CD4-positive, alpha-beta T cell treated with Interleukin-6 at 100 ng/mL for 8 hours (primary cell): ENCODE data around the gene DYTN.
"Not testable (repeated sequence)": the region's sequence is repeated elsewhere in the genome, so short reads cannot be mapped to it uniquely, and the experiment has no call there.

Experiments
- DNase-seq: peaks from one replicate; pipeline ENCODE4 v3.0.0-alpha.2; 2020; ENCODE audit warnings: mixed read lengths, low spot score

DYTN gene, protein sequence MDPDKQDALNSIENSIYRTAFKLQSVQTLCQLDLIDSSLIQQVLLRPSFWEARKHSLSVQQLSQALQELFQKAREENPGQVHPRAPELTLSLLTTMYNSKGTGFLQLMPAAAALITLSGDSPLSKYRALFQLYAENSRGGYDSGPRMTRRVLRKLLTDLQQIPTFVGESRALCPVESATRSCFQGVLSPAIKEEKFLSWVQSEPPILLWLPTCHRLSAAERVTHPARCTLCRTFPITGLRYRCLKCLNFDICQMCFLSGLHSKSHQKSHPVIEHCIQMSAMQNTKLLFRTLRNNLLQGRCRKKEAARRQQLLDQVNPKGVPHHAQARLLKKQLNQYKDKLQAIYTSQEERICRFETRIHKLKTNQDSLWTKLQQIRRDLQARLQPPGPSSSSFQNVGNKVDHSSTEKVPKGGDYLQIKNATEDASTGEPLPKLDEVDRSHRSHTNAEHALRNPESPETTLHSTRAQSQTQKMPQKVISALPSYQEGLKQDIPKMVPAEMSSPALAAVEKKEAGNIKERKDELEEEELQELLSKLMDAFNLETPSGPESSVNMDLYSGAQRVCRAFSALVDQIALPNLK

DNA sequence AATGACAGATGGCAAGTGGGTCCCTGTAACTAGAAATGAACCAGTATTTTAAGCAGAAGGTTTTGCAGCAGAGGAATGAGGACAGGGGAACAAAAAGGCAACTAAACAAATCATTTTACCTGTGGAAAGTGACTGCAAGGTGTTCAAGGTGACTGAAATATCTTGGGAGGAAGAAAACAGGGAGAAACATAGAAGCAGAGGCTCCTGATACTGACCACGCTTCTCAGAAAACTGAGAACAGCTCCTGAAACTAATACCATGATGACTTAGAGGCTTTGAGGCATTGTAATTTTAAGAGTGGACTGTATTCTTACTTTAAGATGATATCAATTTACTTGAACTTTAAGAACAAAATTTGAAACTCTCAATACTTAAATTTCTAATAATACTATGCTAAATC lies at the start of gene DYTN:
Gene DYTN (minus strand): TSS at position 101 of the 400 bp plus-strand sequence. CDS start 117 bp downstream, outside the sequence.
- no peak for DNase-seq

DNA sequence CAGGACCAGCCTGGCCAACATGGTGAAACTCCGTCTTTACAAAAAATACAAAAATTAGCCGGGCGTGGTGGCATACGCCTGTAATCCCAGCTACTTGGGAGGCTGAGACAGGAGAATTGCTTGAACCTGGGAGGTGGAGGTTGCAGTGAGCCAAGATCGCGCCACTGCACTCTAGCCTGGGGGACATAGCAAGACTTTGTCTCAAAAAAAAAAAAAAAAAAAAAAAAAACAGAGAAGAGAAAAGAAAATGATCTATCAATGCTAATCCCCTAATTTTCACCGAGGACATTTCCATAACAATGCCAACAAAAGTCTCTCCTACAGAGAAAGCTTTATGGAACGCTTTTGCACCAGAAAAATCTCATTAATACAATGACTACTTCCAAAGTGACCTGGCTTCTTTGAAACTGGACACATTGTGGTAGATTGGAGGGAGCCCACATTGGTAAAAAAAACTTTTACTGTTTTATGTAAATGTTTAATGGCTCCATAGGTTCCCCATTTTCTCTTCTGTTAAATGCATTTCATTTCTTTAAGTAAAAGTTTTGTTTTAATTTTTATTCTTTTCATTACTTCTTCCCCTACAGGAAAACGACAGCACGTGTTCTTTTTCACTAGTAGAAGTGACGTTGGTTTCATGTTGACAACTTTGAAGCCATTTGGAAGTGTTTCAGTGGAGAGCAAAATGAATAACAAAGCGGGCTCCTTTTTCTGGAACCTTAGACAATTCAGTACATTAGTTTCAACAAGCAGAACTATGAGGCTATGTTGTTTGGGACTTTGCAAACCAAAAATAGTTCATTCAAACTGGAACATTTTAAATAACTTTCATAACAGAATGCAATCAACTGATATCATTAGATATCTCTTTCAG lies 48.1 kb upstream of the DYTN start:
- DNase-seq: no peak

DNA sequence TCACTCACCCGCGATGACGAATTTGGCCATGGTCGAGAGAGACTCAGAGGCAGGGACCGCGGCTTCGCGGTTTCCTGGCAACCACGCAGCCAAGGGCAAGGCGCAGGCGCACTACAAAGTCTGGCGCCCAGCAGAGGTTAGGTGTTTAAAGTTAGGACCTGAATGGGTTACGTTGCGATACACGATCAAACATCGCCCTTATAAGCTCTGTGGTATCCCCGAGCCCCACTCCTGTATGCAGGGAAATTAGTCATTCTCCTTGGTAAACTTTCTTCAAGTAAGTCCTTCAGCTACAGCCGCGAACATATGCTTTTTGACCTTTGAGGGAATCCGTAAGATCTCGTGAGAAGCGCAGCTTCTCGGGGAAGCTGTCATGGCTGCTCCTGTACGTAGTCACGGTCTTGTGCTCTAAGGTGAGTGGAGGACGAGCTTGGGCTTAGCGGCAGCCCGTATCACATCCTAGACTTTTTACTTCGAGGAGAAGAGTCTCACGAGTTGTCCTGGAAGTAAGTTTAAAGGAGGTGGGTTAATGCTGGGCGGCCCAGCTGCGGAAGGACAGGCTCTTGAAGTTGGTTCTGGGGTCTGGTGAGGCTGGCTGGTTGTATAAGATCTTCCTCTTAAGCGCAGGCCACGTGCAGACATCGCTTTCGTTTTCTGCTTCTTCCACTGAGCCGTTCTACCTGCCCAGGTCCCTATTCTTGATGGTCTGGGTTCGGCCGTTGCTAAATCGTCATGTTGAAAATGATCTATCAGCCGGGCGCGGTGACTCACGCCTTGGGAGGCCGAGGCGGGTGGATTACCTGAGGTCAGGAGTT lies 47.3 kb upstream of the DYTN start, which contains the start of the genes FASTKD2 and MDH1B:
Gene FASTKD2 (plus strand): TSS at position 365 of the 815 bp plus-strand sequence. CDS start 1,088 bp downstream, outside the sequence.
Gene MDH1B (minus strand): TSS at position 87 of the 815 bp plus-strand sequence. CDS start 57 bp downstream, at position 30.
- peak; percentile 86 for DNase-seq

DNA sequence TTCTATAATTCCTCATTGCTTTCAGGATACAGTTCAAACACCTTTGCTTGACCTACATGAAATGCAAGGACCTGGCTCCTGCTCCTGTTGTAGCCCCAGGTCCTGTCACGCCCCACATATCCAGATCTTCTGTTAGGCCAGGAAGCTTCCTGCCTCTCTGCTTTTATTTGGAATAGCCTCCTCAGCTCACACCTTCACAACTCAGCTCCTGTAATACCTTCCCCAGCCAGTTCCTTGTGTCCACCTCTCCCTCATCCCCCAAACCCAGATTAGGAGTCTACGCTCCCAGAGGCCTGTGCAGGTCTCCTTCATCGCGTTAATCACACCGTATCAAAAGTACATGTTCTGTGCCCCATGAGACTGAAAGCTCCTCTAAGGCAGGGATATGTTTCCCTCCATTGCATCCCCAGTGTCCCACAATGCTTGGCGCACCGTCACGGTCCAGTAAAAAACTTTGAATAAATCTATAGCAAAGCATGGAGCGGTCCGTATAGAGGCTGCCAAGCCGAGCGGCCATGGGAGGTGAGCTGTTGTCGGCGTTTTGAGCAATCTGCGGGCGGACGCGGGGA lies 46.6 kb upstream of the DYTN start:
- no peak for DNase-seq

DNA sequence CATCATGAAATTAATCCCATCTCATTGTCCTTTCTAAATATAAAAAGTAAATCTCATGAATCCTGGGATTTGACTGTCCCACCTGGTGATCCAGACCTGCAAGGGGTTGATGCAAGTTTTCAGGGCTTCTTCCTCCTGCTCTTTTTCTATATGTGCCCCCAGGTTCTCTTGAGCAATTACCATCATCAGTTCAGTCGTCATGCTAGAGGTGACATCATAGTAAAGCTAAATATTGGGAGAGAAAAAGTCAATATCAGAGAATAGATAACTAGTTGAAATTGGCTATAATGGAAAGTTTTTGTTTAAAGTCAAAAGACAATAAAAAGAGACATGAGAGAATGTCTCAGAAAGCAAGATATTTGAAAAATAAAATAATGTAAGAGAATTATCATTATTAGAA lies 38.6 kb upstream of the DYTN start:
- DNase-seq: no peak

DNA sequence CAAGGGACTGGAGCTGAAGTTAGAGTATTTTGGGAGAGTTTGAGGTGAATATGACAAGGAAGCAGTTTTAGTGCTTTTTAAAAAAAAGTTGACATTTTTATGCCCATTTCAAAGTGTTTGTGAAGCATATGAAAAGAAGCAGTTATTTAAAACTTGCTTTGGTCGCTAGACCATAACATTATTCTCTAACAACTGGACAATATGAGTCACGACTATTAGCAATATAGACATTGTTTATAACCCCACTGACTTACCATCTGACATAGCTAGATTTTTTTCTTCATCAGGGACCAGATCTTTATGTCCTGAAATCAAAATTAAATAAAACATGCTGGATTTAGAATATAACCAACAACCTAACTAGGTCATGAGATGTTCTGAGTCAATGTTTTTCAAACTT lies 22.6 kb upstream of the DYTN start:
- DNase-seq: no peak

DNA sequence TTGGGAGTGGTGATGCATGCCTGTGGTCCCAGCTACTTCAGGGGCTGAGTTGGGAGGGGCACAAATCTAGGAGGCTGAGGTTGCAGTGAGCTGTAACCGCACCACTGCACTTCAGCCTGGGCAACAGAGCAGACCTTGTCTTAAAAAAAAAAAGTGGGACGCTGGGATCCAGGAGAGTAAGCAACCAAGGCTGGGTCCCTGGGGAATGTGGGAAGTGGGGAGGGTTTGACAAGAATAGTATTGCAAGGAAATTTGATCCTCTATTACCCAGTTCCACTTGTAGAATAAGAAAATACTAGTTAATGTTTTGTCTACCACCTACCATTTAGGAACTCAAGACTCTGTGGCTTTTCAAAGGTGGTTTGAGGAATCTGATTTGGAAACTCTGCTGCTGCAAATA lies 21.1 kb upstream of the DYTN start:
- no peak for DNase-seq

DNA sequence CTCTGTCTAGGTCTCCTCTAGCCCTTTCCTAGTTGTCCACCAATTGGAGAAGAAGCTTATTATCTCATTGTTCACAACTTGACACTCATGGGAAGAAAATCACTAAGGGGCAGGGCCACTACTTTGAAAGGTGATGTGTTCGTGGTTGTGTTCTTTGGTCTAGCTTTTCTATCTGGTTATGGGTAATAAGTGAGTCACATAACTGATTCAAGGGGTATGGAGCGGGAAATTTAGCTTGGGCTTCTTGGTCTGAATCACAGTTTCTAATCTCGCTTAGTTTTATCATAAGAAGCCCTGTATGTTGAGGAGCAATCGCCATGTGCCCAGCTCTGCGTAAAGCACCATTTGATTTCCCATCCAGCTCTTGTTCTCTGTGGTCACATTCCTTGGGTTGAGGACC lies 18.7 kb upstream of the DYTN start:
- no peak for DNase-seq

DNA sequence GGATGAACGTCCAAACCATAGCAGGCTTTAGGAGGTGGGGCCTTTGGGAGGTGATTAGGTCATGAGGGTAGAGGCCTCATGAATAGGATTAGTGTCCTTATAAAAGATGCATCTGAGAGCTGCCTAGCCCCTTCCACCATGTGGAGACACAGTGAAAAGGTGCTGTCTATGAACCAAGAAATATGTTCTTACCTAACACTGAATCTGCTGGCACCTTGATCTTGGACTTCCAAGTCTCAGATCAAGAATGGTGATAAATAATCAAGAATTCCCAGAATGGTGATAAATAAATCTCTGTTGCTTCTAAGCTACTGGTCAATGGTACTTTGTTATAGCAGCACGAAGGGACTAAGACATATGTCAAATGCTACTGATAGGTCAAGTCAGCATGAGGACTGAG lies 15.1 kb upstream of the DYTN start:
- no peak for DNase-seq

DNA sequence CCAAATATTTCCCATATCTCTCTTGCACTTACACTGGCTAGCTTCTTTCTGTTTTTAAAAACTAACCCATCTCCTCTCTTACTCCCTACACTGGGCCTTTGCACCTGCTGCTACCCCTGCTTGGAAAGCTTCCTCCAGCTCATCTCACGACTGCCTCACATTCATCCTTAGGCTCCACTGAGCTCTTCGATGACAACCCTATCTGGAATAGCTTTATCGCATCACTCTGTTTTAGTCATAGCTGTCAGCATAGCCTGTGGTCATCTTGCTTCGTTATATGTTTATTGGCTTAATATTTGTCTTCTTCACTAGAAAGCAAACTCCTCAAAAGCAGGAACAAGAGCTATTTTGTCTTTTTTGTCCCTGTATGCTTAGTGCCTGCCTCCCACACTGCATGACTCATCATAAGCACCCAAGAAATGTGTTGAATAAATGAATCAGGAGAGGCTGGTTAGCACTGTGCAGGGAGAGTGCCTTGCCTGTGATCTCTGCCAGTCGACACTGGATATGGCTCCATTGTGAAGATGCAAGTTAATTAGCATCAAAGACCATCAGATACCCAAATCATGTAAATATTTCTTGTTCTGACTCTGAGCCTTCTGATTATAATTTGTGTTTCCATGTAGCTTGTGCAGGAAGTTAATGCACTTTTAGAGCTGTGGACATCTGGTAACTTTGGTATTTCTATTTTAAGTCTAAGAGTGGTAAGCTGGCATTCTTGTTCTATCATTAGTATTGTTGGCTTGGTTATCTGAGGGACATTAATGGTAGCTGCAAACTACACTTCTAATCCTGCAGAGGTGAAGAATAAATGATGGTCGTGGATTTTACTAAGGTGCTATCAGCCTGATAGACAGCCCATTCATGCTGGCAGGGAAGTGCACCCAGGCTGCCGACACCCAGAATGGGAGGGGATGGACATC lies 10.3 kb upstream of the DYTN start:
- no peak for DNase-seq

DNA sequence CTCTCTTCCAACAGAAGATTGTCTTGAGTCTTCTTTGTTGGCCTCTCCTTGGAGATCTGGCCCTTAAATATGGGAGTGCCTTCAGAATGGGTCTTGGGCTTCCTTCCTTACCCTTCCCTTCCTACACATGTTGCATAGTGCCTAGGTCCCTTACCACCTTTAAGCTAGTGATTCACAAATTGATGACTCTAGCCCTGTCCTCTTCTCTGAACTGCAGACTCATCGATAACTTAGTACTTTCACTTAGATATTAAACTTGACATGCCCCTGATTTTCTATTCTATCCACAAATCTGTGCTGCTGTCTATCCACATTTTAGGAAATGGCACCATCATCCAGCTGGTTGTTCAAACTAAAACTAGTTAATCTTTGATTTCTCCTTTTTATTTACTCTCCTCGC lies 9.1 kb upstream of the DYTN start:
- DNase-seq: no peak

DNA sequence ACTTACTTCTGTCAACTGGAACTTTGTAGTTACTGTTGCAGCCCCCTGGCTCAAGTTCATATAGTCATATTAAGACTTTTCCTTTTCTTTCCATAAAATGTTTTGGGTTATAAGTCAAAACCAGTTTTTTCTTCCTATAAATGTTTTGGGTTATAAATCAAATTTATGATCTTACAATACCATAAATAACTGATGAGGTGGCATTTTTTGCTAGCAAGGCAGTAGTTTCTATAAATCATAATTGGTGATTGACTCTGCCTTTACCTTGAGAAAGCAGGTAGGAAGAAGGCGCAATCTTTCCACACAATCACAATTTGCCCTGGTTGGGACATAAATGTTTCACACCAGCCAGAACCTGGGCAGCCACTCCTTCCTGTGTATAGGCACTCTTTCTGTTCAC lies 5.1 kb upstream of the DYTN start:
- DNase-seq: no peak

DNA sequence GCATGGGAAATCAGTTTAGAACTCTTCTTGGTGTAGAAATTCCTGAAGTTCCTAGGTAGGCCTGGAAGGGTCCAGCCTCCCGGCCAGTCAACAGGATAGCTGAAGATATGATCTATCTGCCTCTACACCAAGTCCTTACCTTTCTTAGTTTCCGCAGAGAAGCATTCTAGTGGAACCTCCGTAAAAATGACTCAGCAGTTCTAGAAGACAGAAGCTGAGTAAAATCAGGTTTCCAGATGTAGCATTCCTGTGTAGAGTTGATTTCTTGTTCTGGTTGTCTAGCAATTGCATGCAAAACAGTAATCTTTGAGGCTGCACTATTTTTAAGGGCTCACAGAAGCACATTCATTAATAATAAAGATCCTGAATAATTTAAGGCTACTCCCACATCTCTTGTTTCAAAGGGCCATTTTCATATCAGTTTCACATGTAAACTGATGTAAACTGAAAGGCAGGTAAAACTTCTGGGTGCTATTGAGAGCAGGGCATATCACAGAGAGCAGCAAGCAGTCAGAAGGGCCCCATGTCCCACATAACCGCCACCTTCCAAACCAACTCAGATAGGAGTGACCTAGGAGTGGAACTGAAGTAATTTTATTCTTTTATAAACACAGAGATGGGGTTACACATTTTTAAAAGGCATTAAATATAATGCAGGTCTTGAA lies 3.2 kb upstream of the DYTN start:
- no peak for DNase-seq

DNA sequence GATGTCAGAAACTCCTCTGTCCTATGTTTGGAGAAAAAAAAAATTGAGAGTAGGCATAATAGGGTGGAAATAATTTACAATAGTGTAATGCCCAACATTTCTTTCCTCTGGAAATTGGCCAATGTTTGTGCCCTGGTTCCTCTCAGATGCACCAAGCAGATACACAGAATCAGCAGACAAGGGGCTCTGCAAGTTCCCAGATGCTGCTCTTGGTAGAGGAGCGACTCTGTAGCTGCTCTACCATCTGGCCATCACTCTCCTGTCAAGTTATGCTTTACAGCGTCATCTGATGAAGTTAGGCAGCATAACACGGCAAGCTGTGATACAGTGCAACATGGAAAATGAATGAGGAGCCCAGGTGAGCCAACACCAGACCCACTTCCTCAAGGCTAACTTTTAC lies 1.6 kb downstream of the DYTN start:
- DNase-seq: no peak

DNA sequence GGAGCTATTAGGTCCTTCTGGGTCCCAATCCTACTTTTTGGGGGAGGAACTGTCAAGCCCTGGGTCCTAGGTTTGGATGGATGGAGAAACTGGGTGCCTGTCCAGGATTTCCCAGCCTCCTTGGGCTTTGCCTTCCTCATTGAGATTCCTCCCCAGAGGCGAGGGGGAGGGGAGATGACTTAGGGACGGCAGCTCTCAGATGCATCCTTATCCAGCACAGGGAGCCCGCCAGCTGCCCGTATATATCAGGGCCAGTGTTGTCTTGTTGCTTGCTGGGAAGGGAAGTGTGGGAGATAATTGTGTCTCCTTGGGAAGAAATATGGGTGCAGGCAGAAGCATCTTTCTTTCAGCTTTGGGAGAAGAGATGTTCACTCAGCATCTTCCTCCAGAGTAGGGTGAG lies 3.0 kb downstream of the DYTN start:
- DNase-seq: not testable (repeated sequence)

DNA sequence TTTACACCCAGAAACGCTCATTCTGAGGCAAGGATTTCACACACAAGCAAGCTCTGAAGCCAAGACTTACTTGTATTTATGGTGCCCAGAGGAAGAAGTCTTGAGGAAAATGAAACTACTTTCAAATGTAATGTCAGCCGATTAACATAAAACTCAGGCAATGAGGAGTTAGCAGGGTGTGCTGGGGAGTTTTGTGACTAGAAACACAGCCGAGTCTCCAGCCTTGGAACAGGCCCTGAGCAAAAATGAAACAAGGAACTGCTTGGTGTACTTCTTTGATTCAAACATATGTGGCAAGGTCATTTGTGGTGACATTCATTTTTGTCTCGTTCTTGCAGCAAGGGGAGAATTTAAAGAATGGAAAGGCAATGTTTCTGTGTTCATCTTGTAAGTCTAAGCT lies 4.5 kb downstream of the DYTN start:
- no peak for DNase-seq

DNA sequence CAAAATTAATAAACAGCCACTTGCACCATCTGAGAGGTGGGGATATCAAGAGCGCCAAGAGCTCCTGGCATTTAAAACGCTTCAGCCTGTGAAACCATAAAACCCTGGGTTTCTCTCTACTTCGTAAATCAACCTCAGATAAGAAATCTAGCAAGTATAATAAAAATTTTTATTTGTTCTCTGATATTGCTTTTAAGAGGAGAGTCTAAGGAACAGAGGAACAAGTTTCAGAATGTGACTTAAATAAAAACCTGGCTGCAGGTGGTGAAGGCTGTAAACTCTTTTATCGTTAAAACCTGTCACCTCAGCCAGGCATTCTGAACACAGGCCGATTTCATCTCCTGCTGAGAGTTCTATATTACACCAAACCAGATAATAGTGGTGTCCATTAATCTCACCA lies 9.9 kb downstream of the DYTN start:
- no peak for DNase-seq

DNA sequence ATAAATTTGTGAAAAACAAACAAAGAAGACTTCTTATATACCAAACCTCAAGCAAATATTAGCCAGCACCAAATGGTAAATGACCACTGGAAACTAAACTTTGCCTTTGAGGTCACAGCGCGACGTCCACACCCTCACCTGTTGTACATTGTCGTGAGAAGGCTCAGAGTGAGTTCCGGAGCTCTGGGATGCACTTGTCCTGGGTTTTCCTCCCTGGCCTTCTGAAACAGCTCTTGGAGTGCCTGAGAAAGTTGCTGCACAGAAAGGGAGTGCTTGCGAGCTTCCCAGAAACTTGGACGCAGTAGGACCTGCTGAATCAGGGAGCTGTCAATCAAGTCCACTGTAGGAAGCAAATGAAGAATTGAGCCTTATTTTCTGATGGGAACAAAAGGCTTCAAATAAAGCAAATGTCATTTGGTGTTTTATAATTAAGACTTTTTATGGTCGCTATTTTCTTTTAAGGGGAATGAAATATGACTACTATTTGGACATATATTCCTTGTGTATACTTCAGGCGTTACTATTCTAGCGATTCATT lies 11.0 kb downstream of the DYTN start:
- DNase-seq: no peak

DNA sequence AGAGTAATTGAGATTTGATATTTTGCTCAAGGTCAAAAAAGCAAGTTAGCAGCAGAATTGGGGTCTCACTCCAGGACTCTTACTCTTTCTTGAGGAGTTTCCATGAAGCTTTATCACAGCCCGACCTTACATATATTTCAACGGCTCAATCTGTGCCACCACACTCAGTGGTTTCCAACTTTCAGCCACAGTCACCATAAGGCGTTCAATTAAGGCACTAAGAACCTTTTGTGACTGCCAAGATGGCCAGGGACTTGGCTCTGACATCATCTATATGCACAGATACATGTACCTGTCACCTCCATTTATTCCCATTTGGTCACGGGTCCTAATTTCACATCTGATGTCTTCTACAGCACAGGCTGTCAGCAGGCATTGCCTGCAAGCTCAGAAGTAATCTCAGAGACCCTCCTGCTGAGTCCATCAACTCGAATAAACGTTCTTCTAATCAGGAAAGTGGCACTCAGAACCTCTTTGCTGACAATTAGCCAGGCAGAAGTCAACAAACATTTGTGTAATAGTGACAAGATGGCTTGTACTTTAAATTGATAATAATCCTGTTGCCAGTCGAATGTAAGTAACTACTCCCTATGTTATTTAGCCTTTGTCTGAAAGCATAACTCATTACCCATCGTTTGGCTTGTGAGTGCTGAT lies 16.1 kb downstream of the DYTN start:
- no peak for DNase-seq
